Measurements from ENCODE around the gene HEMGN.

GRCh38 chr9:97935276-97935675 is 2.7 kb downstream of the HEMGN start:
- no peak for TF ChIP-seq EZH2 (IDR thresholded peaks at IDR 0.05; ENCODE audit: low read length, missing control alignments)
- TF ChIP-seq, protein P1, sequence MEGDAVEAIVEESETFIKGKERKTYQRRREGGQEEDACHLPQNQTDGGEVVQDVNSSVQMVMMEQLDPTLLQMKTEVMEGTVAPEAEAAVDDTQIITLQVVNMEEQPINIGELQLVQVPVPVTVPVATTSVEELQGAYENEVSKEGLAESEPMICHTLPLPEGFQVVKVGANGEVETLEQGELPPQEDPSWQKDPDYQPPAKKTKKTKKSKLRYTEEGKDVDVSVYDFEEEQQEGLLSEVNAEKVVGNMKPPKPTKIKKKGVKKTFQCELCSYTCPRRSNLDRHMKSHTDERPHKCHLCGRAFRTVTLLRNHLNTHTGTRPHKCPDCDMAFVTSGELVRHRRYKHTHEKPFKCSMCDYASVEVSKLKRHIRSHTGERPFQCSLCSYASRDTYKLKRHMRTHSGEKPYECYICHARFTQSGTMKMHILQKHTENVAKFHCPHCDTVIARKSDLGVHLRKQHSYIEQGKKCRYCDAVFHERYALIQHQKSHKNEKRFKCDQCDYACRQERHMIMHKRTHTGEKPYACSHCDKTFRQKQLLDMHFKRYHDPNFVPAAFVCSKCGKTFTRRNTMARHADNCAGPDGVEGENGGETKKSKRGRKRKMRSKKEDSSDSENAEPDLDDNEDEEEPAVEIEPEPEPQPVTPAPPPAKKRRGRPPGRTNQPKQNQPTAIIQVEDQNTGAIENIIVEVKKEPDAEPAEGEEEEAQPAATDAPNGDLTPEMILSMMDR (conservative IDR thresholded peaks at IDR 0.05 in 1 of 2, IDR thresholded peaks at IDR 0.05 in 1 of 2; ENCODE audit: low read depth in 1 of 2, low read length in 2 of 2): no peak
